H1 (cell line): Measurements from ENCODE around the gene TOP1. TPM values are rescaled to one million over a fixed set of nuclear protein-coding genes. Genes with fewer than 3 reads are reported as not detected.

ENCODE experiments used
- JUND ChIP-seq: IDR thresholded peaks from 2 replicates; pipeline ENCODE4 v1.6.1; 2011; ENCODE audit warnings: mild to moderate bottlenecking, improper control_type of control experiment, low read length
- MAX ChIP-seq: IDR thresholded peaks from 2 replicates; pipeline ENCODE4 v1.6.1; 2012; ENCODE audit warnings: inconsistent platforms
- SIN3A ChIP-seq, 2 experiments: IDR thresholded peaks in 1 of 2; conservative IDR thresholded peaks in 1 of 2; 2 replicates each; pipeline ENCODE4 v1.6.1; 2011 to 2012; ENCODE audit warnings: low read length in 2 of 2, improper control_type of control experiment in 1 of 2, low read depth in 1 of 2, mild to moderate bottlenecking in 1 of 2
- polyA plus RNA-seq, 7 experiments: library from polyadenylated mRNA; depleted of rRNA in 3 of 7; stranded (reverse) in 5 of 7; unstranded in 2 of 7; fragments of >200 nt in 5 of 7; fragments of 200-250 nt in 2 of 7; gene quantifications; 1 replicate in 5 of 7; 2 replicates in 1 of 7; 4 replicates in 1 of 7; pipeline versions ENCODE4 v1.2.1 to v1.2.3, GENCODE V29; 2011 to 2013; ENCODE audit warnings: missing spikeins in 2 of 7, mixed read lengths in 2 of 7
- total RNA-seq: library from RNA; stranded (reverse); fragmentation: NEBNext Ultra II Directional; extraction: Animal tissue kit (Norgen Biotek cat#: 25700); gene quantifications from 2 replicates; pipeline ENCODE4 v1.2.1, GENCODE V29; 2021

The TOP1 gene
- total and polyA plus RNA-seq, 2 of the 8 experiments (the other 6 are each of a cell fraction or from before 2014, with no cell fraction given): 7.4 to 108 TPM

DNA sequence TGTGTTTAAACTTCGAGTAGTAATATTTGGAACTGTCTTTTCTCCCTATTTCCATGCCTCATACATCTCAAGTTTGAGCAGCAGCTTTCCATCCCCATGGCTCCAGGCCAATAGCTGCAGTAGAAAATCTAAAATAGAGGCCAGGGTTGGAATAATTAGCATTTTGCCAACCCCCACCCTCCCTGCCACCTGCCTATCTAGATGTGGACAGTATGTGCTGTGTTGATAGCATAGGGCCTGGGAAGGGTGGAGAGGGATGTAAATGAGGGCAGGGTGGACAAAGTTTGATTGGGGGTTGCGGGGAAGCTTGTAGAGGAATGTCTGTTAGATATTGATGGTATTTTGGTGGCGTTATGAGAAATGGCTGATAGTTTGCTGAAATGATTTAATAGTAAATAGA, 5.6 kb downstream of the TOP1 start (continued):
- TF ChIP-seq SIN3A (conservative IDR thresholded peaks at IDR 0.05 in 1 of 2, IDR thresholded peaks at IDR 0.05 in 1 of 2; ENCODE audit: low read depth in 1 of 2, low read length in 2 of 2): no peak
- TF ChIP-seq MAX: no peak
- no peak for TF ChIP-seq JUND
